ENCODE data around the gene KLHL22. TPM values are rescaled to one million over a fixed set of nuclear protein-coding genes. Genes with fewer than 3 reads are reported as not detected.
"Not testable (repeated sequence)": the region's sequence is repeated elsewhere in the genome, so short reads cannot be mapped to it uniquely, and the experiment has no call there.

KLHL22 gene
- total RNA-seq, 4 donors from 2014 or later = 38.0 to 76.9 (median 61.0) TPM

DNA sequence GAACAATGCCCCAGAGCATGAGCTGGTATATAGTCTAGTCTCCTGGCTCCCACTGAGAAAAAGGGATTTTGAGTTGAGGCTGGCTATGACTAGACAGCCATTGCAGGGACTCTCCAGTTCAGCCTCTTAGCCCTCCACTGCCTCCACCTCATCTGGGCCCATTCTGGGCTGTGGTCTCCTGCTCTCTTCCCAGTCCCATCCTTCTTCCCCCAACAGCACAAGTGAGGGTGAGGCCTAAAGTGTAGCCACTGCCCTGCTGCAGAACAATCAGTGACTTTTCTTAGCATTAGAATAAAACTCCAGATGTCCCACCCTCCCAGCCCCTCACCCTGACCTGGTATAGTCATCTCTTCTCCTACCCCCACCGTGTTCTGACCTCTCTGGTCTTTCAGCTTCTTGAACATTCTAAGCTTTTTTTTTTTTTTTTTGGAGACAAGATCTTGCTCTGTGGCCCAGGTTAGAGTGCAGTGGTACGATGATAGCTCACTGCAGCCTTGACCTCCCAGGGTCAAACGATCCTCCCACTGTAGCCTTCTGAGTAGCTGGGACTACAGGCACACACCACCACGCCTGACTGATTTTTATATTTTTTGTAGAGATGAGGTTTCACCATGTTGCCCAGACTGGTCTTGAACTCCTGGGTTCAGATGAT lies 16.1 kb upstream of the KLHL22 start:
- intact Hi-C loops (cut with DNase I) = no loop called here
- no peaks in the 10 kb centered on the region for H3K9me3 ChIP-seq
- WGBS, 2 donors = 71 to 81% methylated on average over 4 of the region's 4 CpGs

DNA sequence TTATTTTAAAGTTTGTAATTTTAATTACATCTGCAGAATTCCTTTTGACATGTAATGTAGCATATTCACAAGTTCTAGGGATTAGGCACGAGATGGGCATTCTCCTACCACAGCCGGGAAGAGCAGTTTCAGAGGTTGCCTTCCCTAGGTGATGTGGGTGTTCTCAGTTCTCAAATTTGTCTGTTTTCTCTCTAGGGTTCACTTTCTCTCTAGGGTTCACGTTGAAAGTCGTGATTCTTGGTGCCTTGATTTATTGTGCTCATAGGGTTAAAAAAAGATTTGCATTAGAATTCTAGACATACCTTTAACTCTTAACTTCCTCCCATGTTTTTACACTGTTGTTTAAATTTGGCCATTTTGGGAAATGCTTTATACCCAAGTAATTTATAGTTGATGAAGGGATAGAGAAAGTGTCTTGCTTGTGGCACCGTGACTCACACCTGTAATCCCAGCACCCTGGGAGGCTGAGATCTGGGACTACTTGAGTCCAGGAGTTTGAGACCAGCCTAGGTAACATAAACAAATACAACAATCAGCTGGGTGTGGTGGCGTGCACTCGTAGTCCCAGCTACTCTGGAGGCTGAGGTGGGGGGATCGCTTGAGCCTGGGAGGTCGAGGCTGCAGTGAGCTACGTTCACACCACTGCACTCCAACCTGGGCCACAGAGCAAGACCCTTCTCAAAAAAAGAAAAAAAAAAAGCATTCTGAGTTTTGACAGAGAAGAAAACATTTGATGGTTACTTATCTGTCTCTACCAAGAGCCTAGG lies 15.4 kb upstream of the KLHL22 start:
- Histone ChIP-seq H3K4me3 (replicated peaks in 1 of 3) (no peak overlapping the region), H3K4me1 (peaks cover 30 to 40% of the 10 kb centered on the region in 2 donors)
- intact Hi-C loops (cut with DNase I) = no loop called here

More for the DNA sequence above, 16.1 kb upstream of the KLHL22 start:
- no peak overlapping the region for H3K27ac ChIP-seq
- TF ChIP-seq, protein P1, sequence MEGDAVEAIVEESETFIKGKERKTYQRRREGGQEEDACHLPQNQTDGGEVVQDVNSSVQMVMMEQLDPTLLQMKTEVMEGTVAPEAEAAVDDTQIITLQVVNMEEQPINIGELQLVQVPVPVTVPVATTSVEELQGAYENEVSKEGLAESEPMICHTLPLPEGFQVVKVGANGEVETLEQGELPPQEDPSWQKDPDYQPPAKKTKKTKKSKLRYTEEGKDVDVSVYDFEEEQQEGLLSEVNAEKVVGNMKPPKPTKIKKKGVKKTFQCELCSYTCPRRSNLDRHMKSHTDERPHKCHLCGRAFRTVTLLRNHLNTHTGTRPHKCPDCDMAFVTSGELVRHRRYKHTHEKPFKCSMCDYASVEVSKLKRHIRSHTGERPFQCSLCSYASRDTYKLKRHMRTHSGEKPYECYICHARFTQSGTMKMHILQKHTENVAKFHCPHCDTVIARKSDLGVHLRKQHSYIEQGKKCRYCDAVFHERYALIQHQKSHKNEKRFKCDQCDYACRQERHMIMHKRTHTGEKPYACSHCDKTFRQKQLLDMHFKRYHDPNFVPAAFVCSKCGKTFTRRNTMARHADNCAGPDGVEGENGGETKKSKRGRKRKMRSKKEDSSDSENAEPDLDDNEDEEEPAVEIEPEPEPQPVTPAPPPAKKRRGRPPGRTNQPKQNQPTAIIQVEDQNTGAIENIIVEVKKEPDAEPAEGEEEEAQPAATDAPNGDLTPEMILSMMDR (IDR thresholded peaks at IDR 0.05) = no peak
- no peak for TF ChIP-seq POLR2A (IDR thresholded peaks at IDR 0.05)
- H3K27me3 ChIP-seq = no peaks in the 10 kb centered on the region
- no peak overlapping the region for H3K4me3 ChIP-seq (replicated peaks in 1 of 3)
- peaks cover 30 to 40% of the 10 kb centered on the region in 2 donors for H3K4me1 ChIP-seq
- no peak for DNase-seq
- no peaks in the 10 kb centered on the region for H3K36me3 ChIP-seq

DNA sequence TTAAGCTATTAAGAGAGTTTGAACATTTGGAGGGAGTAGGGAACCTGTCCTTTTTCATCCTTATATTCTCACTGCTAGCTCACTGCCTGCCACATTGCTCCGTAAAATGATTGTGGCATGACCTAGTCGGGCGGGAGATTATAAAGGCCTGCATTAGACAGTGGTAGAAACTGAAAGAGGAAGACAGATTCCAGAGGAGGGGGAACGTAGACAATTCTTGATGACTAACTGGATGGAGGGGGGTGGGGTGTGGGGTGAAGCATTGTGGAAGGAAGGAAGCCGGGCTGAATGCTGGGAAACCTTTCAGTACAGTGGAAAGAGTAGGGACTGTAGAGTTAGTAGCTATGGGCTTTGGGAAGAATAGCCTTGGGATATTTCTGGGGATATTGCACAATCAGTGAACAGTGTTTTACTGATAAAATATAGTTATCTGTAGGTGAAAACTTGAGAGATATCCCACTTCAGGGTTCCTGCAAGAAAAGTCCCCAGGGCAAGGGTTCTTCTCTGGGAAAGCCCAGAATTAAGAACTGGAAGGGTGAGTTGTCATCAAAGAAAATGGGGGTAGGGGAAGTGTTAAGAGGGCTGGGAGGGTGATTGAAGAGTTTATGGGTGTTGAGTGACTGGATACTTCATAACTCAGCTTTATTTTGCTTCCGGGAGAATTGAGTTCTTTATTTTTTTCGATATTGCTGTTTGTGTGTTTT lies 13.9 kb upstream of the KLHL22 start:
- no peak overlapping the region for H3K4me3 ChIP-seq (replicated peaks in 1 of 3)
- peaks cover 30 to 37% of the 10 kb centered on the region in 2 donors for H3K4me1 ChIP-seq
- WGBS, 2 donors = 53 to 54% methylated on average over 7 of the region's 7 CpGs
- H3K27ac ChIP-seq = peak overlapping the region; percentile 25 to 87 (median 87)
- no peak for TF ChIP-seq POLR2A (IDR thresholded peaks at IDR 0.05)
- TF ChIP-seq, protein P1 (IDR thresholded peaks at IDR 0.05) = no peak
- H3K36me3 ChIP-seq = no peaks in the 10 kb centered on the region
- DNase-seq = peak; percentile 50 to 56
- H3K27me3 ChIP-seq = no peaks in the 10 kb centered on the region
- H3K9me3 ChIP-seq = no peaks in the 10 kb centered on the region
- intact Hi-C loops (cut with DNase I) = loop anchor here (5.0 kb wide), 1 partner anchor 58 kb away; no protein-coding TSS in a partner anchor

More for the DNA sequence above, 15.4 kb upstream of the KLHL22 start:
- DNase-seq = no peak
- 86 to 89% methylated on average over 10 of the region's 10 CpGs for WGBS, 2 donors
- TF ChIP-seq, protein P1 (IDR thresholded peaks at IDR 0.05) = no peak
- TF ChIP-seq POLR2A (IDR thresholded peaks at IDR 0.05) = no peak
- Histone ChIP-seq H3K36me3 (no peaks in the 10 kb centered on the region), H3K27me3 (no peaks in the 10 kb centered on the region), H3K27ac (no peak overlapping the region), H3K9me3 (no peaks in the 10 kb centered on the region)

DNA sequence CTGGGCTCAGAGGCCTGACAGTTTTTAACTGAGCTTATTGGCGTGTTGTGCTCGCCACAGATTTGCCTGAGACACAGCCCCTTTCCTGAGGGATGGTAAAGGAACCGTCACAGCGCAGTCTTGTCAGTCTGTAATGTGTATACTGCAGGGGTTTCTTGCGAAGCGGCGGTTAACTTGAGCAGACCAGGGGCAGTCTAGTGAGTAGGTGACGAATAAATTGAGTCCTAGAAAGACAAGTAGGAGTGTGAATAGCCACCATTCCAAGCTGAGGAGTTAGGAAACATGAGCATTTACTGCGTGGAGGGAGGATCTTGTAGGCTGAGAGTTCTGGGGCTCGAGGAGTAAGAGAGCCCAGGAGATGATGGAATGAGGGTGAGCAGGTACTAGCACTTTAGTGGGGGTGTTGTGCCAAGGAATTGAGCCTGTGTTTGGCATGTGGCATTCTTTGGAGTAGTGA lies 13.2 kb upstream of the KLHL22 start:
- TF ChIP-seq POLR2A (IDR thresholded peaks at IDR 0.05) = no peak
- TF ChIP-seq, protein P1 (IDR thresholded peaks at IDR 0.05) = no peak

DNA sequence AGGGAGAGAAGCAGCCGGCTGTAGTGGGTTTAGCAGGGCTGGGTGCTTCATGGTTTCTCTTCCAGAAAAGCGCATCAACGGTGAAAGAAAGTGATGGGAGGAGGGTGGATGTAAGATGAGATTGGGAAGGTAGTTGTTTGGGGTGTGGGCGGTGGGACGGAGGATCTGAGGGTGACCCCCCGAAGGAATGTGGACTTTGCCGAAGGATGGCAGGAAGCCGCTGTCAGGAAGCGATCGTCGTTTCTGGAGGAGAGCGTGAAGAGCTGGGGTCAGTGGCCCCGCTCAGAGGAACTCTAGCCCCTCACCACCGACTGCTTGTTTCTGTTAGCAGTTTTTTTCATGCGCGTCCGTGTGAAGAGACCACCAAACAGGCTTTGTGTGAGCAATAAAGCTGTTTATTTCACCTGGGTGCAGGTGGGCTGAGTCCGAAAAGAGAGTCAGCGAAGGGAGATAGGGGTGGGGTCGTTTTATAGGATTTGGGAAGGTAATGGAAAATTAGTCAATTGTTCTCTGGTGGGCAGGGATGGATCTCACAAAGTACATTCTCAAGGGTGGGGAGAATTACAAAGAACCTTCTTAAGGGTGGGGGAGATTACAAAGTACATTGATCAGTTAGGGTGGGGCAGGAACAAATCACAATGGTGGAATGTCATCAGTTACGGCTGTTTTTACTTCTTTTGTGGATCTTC lies 12.6 kb upstream of the KLHL22 start:
- H3K4me1 ChIP-seq = peaks cover 30 to 42% of the 10 kb centered on the region in 2 donors
- 3 to 5% methylated on average over 21 of the region's 21 CpGs for WGBS, 2 donors
- intact Hi-C loops (cut with DNase I) = loop anchor here (5.0 kb wide), 1 partner anchor 59 kb away; no protein-coding TSS in a partner anchor

More for the DNA sequence above, 13.2 kb upstream of the KLHL22 start:
- 51 to 52% methylated on average over 10 of the region's 10 CpGs for WGBS, 2 donors
- Histone ChIP-seq H3K27ac (peak overlapping the region; percentile 25 to 87 (median 87)), H3K36me3 (no peaks in the 10 kb centered on the region), H3K27me3 (no peaks in the 10 kb centered on the region), H3K9me3 (no peaks in the 10 kb centered on the region), H3K4me3 (replicated peaks in 1 of 3) (peak overlapping the region in 1 of 3 donors; percentile 77), H3K4me1 (peaks cover 30 to 42% of the 10 kb centered on the region in 2 donors)
- DNase-seq = no peak
- intact Hi-C loops (cut with DNase I) = loop anchor here (5.0 kb wide), 1 partner anchor 58 kb away; no protein-coding TSS in a partner anchor

More for the DNA sequence above, 12.6 kb upstream of the KLHL22 start:
- Histone ChIP-seq H3K27ac (peak overlapping the region; percentile 87 to 89 (median 87)), H3K4me3 (replicated peaks in 1 of 3) (peak overlapping the region; percentile 72 to 96 (median 77))
- not testable (repeated sequence) for DNase-seq, H3K36me3 ChIP-seq, H3K9me3 ChIP-seq, H3K27me3 ChIP-seq
